Dermis blood vessel endothelial cell (primary cell): ENCODE results near the gene SLC26A4. TPM values are rescaled to one million over a fixed set of nuclear protein-coding genes. Genes with fewer than 3 reads are reported as not detected.
A peak's percentile ranks its signal among the peaks of the same experiment; 100 is the strongest.

ENCODE experiments used
- DNase-seq: peaks from one replicate; pipeline ENCODE4 v3.0.0; 2010
- total RNA-seq: library from RNA; depleted of rRNA; stranded (reverse); fragments of >200 nt; gene quantifications from 2 replicates; pipeline ENCODE4 v1.2.3, GENCODE V29; 2014

The SLC26A4 gene
- total RNA-seq, 1 donor from 2014 or later, result 9.4 TPM

GRCh38 chr7:107697321-107698049 is 36.9 kb downstream of the SLC26A4 start:
- no peak for DNase-seq

- no peak for DNase-seq
Measured at GRCh38 chr7:107700570-107700969, 39.9 kb downstream of the SLC26A4 start.

- peak; percentile 43 for DNase-seq
Measured at GRCh38 chr7:107701191-107701590, 40.6 kb downstream of the SLC26A4 start.

GRCh38 chr7:107703219-107703618 is 42.6 kb downstream of the SLC26A4 start:
- no peak for DNase-seq

GRCh38 chr7:107703872-107704271 is 43.2 kb downstream of the SLC26A4 start:
- DNase-seq, result no peak

- DNase-seq, result no peak
Measured at GRCh38 chr7:107708956-107709355, 48.3 kb downstream of the SLC26A4 start.

GRCh38 chr7:107711301-107711700 is 50.7 kb downstream of the SLC26A4 start:
- DNase-seq, result no peak

GRCh38 chr7:107712025-107712424 is 51.4 kb downstream of the SLC26A4 start:
- DNase-seq, result no peak

- DNase-seq, result no peak
Measured at GRCh38 chr7:107712896-107713295, 52.3 kb downstream of the SLC26A4 start.

- DNase-seq, result no peak
Measured at GRCh38 chr7:107715531-107715930, 54.9 kb downstream of the SLC26A4 start.

- DNase-seq, result no peak
Measured at GRCh38 chr7:107718456-107719193, 58.0 kb downstream of the SLC26A4 start.

- DNase-seq, result no peak
Measured at GRCh38 chr7:107721286-107721685, 60.7 kb downstream of the SLC26A4 start.

GRCh38 chr7:107723255-107723654 is 62.6 kb downstream of the SLC26A4 start:
- no peak for DNase-seq

GRCh38 chr7:107725138-107725740 is 64.6 kb downstream of the SLC26A4 start:
- DNase-seq, result peak; percentile 84

GRCh38 chr7:107726356-107727130 is 65.9 kb downstream of the SLC26A4 start:
- no peak for DNase-seq

- no peak for DNase-seq
Measured at GRCh38 chr7:107728276-107728675, 67.6 kb downstream of the SLC26A4 start.

GRCh38 chr7:107742678-107743566 is 82.3 kb downstream of the SLC26A4 start:
- DNase-seq, result no peak

- peak; percentile 97 for DNase-seq
Measured at GRCh38 chr7:107743567-107744344, 83.1 kb downstream of the SLC26A4 start, which contains the start of gene CBLL1. CBLL1 (plus strand) TSS chr7:107744142; CDS start chr7:107744164, 22 bp downstream.

- no peak for DNase-seq
Measured at GRCh38 chr7:107744345-107744750, 83.7 kb downstream of the SLC26A4 start.

- peak; percentile 55 for DNase-seq
Measured at GRCh38 chr7:107746006-107746405, 85.4 kb downstream of the SLC26A4 start.

GRCh38 chr7:107751113-107751512 is 90.5 kb downstream of the SLC26A4 start:
- DNase-seq, result no peak
